Stimulated activated CD8-positive, alpha-beta memory T cell treated with anti-CD3 and anti-CD28 coated beads, Interleukin-12 subunit alpha, Interleukin-12 subunit beta, amount 100 ng/mL, for 24 hours (primary cell): ENCODE results near the gene BEST1.
"Not testable (repeated sequence)": the region's sequence is repeated elsewhere in the genome, so short reads cannot be mapped to it uniquely, and the experiment has no call there.

ENCODE experiments used
- DNase-seq: peaks from one replicate; pipeline ENCODE4 v3.0.0-alpha.2; 2020; ENCODE audit errors: extremely low read depth

The BEST1 gene

GRCh38 chr11:61976813-61977475 lies 26.8 kb downstream of the BEST1 start:
- no peak for DNase-seq

GRCh38 chr11:61978703-61979661 lies 28.8 kb downstream of the BEST1 start:
- no peak for DNase-seq

GRCh38 chr11:61980783-61981541 lies 30.8 kb downstream of the BEST1 start:
- DNase-seq = no peak

- DNase-seq = no peak
These were observed 33.3 kb downstream of the BEST1 start for GRCh38 chr11:61983419-61983818.

- no peak for DNase-seq
These were observed 35.7 kb downstream of the BEST1 start for GRCh38 chr11:61985869-61986268.

GRCh38 chr11:61994981-61995380 lies 44.8 kb downstream of the BEST1 start:
- no peak for DNase-seq

- DNase-seq = no peak
These were observed 46.8 kb downstream of the BEST1 start for GRCh38 chr11:61996933-61997332.

GRCh38 chr11:61999141-61999975 lies 49.2 kb downstream of the BEST1 start:
- DNase-seq = no peak

- no peak for DNase-seq
These were observed 50.6 kb downstream of the BEST1 start for GRCh38 chr11:62000539-62001446.

- DNase-seq = no peak
These were observed 51.5 kb downstream of the BEST1 start for GRCh38 chr11:62001450-62002191.

GRCh38 chr11:62002283-62002682 lies 52.1 kb downstream of the BEST1 start:
- not testable (repeated sequence) for DNase-seq

GRCh38 chr11:62004473-62004872 lies 54.3 kb downstream of the BEST1 start:
- no peak for DNase-seq

- DNase-seq = no peak
These were observed 58.0 kb downstream of the BEST1 start for GRCh38 chr11:62008193-62008592.

GRCh38 chr11:62010935-62011528 lies 60.9 kb downstream of the BEST1 start:
- DNase-seq = no peak

- DNase-seq = no peak
These were observed 61.7 kb downstream of the BEST1 start for GRCh38 chr11:62011881-62012280.

GRCh38 chr11:62012451-62012831 lies 62.3 kb downstream of the BEST1 start:
- no peak for DNase-seq

- DNase-seq = no peak
These were observed 62.8 kb downstream of the BEST1 start for GRCh38 chr11:62012832-62013461.
